Osteocyte (in vitro differentiated cells): Measurements from ENCODE around the gene SYT13. TPM values are rescaled to one million over a fixed set of nuclear protein-coding genes. Genes with fewer than 3 reads are reported as not detected.

ENCODE experiments used
- DNase-seq: peaks from one replicate; pipeline ENCODE4 v3.0.0; 2021; ENCODE audit warnings: mixed read lengths; ENCODE audit not compliant: unreplicated experiment; ENCODE audit errors: extremely low spot score
- H3K27ac Mint-ChIP-seq: one replicate; pipeline ENCODE4 v1.8.0; 2021; ENCODE audit warnings: mild to moderate bottlenecking, mixed read lengths; ENCODE audit not compliant: unreplicated experiment
- H3K27me3 Mint-ChIP-seq: one replicate; pipeline ENCODE4 v1.8.0; 2021; ENCODE audit warnings: mixed read lengths; ENCODE audit not compliant: unreplicated experiment
- H3K36me3 Mint-ChIP-seq: one replicate; pipeline ENCODE4 v1.8.0; 2021; ENCODE audit warnings: mixed read lengths; ENCODE audit not compliant: unreplicated experiment
- H3K4me1 Mint-ChIP-seq: one replicate; pipeline ENCODE4 v1.8.0; 2021; ENCODE audit warnings: mixed read lengths; ENCODE audit not compliant: unreplicated experiment
- H3K4me3 Mint-ChIP-seq: one replicate; pipeline ENCODE4 v1.8.0; 2021; ENCODE audit warnings: mild to moderate bottlenecking, moderate library complexity, mixed read lengths; ENCODE audit not compliant: unreplicated experiment
- H3K9me3 Mint-ChIP-seq: one replicate; pipeline ENCODE4 v1.8.0; 2021; ENCODE audit warnings: mixed read lengths; ENCODE audit not compliant: unreplicated experiment
- CTCF ChIP-seq: fragments of 200-600 bp; sonication (generic); IDR thresholded peaks from 2 replicates; pipeline ENCODE4 v1.5.0; 2021; ENCODE audit warnings: antibody characterized with exemption, mild to moderate bottlenecking, moderate library complexity
- total RNA-seq: library from RNA; stranded (reverse); gene quantifications from 2 replicates; pipeline ENCODE4 v1.2.1, GENCODE V29; 2021

Gene SYT13
- total RNA-seq, 1 donor from 2014 or later, result 0.13 TPM

DNA sequence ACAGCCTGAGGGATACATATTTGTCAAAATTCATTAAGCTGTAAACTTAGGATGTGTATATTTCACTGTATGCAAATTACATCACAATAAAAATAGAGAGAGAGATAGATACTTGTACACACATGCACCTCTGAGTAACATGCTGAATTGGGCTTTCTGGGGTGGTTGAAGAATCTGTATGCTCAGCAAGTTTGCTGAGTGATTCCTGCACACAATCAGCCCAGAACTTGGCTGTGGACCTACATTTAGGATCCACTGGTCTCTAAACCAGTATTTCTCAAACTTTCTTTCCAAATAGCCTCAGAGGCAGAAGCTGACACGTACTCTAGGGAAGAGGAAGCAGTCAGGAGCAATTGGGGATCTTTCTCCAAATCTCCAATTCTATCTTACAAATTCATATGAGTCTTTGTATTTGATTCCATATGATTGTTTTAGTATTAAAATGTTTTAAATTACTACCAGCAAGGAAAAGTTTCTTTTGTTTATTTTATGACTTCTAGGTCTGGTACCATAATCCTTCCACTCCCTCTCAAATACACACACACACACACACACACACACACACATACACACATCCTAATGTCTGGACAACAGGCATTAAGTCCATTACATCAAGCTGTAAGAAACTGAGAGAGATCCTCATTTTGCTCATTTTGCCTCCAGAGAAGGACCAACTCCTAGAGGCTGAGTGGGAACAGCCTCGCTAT is 20.0 kb downstream of the SYT13 start:
- Mint-ChIP-seq H3K4me3 (no peak overlapping the region), H3K36me3 (no peaks in the 10 kb centered on the region), H3K9me3 (peaks cover under 1% of the 10 kb centered on the region), H3K27ac (no peak overlapping the region), H3K27me3 (peaks cover 25% of the 10 kb centered on the region), H3K4me1 (peaks cover 32% of the 10 kb centered on the region)
- TF ChIP-seq CTCF, result no peak
- no peak for DNase-seq

DNA sequence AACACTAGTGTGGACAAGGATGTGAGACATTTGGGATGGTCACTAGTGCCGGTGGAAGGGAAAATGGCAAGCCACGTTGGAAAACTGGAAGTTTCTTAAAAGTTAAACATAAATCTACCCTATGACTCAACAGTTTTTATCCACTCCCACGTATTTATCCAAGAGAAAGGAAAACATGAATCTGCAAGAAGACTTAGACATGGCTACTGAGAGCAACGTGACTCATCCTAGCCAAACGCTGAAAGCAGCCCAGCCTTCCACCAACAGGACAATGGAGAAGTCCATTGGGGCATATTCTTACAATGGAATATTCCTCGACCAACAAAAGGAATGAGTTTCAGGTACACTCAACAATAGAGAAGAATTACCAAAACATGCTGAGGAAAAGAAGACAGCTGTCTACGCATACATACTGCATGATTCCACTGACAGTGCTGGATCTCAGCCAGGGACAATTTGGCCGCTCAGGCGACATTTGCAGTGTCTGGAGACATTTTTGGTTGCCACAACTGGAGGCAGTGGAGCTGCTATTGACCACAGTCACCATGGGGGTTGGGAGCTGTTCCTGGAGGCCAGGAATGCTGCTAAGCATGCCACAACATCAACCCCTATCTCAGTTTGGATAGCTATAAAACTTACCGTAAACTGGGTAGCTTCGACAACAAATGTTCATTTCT is 21.2 kb downstream of the SYT13 start:
- peaks cover 15% of the 10 kb centered on the region for H3K27me3 Mint-ChIP-seq
- H3K27ac Mint-ChIP-seq, result peak overlapping the region; percentile 72
- TF ChIP-seq CTCF, result no peak
- H3K4me3 Mint-ChIP-seq, result no peak overlapping the region
- no peak for DNase-seq
- no peaks in the 10 kb centered on the region for H3K36me3 Mint-ChIP-seq
- H3K4me1 Mint-ChIP-seq, result peaks cover 32% of the 10 kb centered on the region
- H3K9me3 Mint-ChIP-seq, result no peaks in the 10 kb centered on the region

- no peak overlapping the region for H3K4me3 Mint-ChIP-seq
- peaks cover 32% of the 10 kb centered on the region for H3K4me1 Mint-ChIP-seq
- TF ChIP-seq CTCF, result no peak
- no peaks in the 10 kb centered on the region for H3K9me3 Mint-ChIP-seq
- H3K27ac Mint-ChIP-seq, result no peak overlapping the region
- peaks cover 6% of the 10 kb centered on the region for H3K27me3 Mint-ChIP-seq
- H3K36me3 Mint-ChIP-seq, result no peaks in the 10 kb centered on the region
- no peak for DNase-seq
Observed at GRCh38 chr11:45263773-45264172, 22.4 kb downstream of the SYT13 start.

GRCh38 chr11:45262900-45263299 is 23.2 kb downstream of the SYT13 start:
- peaks cover 3% of the 10 kb centered on the region for H3K27me3 Mint-ChIP-seq
- no peaks in the 10 kb centered on the region for H3K36me3 Mint-ChIP-seq
- H3K27ac Mint-ChIP-seq, result peak overlapping the region; percentile 47
- no peak overlapping the region for H3K4me3 Mint-ChIP-seq
- H3K9me3 Mint-ChIP-seq, result no peaks in the 10 kb centered on the region
- TF ChIP-seq CTCF, result no peak
- DNase-seq, result no peak
- peaks cover 32% of the 10 kb centered on the region for H3K4me1 Mint-ChIP-seq

GRCh38 chr11:45260071-45260470 is 26.1 kb downstream of the SYT13 start:
- Mint-ChIP-seq H3K4me3 (no peak overlapping the region), H3K27me3 (no peaks in the 10 kb centered on the region), H3K4me1 (peaks cover 21% of the 10 kb centered on the region), H3K36me3 (no peaks in the 10 kb centered on the region), H3K27ac (no peak overlapping the region), H3K9me3 (no peaks in the 10 kb centered on the region)
- no peak for DNase-seq
- no peak for TF ChIP-seq CTCF
